GM23248 (cell line): ENCODE data around the gene TNKS1BP1. TPM values are rescaled to one million over a fixed set of nuclear protein-coding genes. Genes with fewer than 3 reads are reported as not detected.

ENCODE experiments used
- DNase-seq: peaks from one replicate; pipeline ENCODE4 v3.0.0-alpha.2; 2015
- H2AFZ ChIP-seq: fragments of 200-600 bp; sonication (generic); 2 replicates; pipeline ENCODE4 v1.6.1; 2016; ENCODE audit warnings: antibody characterized with exemption
- H3F3A ChIP-seq: fragments of 200-600 bp; sonication (generic); 2 replicates; pipeline ENCODE4 v1.6.1; 2016; ENCODE audit warnings: mild to moderate bottlenecking, antibody characterized with exemption, mixed run types; ENCODE audit not compliant: insufficient read depth
- H3K27ac ChIP-seq: fragments of 200-600 bp; sonication (generic); 2 replicates; pipeline ENCODE4 v1.5.1; 2016; ENCODE audit warnings: mild to moderate bottlenecking
- H3K27me3 ChIP-seq: fragments of 200-600 bp; sonication (generic); replicated peaks from 2 replicates; pipeline ENCODE4 v1.6.1; 2016; ENCODE audit warnings: mild to moderate bottlenecking; ENCODE audit not compliant: insufficient read depth
- H3K36me3 ChIP-seq: fragments of 200-600 bp; sonication (generic); 2 replicates; pipeline ENCODE4 v1.6.1; 2016; ENCODE audit warnings: low read depth, mild to moderate bottlenecking
- H3K4me1 ChIP-seq: fragments of 200-600 bp; sonication (generic); 2 replicates; pipeline ENCODE4 v1.6.1; 2016; ENCODE audit warnings: mild to moderate bottlenecking; ENCODE audit not compliant: insufficient read depth
- H3K4me2 ChIP-seq: fragments of 200-600 bp; sonication (generic); one replicate; pipeline ENCODE4 v1.6.1; 2016; ENCODE audit warnings: mild to moderate bottlenecking; ENCODE audit not compliant: unreplicated experiment
- H3K4me3 ChIP-seq: fragments of 200-600 bp; sonication (generic); 2 replicates; pipeline ENCODE4 v1.5.1; 2016; ENCODE audit warnings: mild to moderate bottlenecking
- H3K79me2 ChIP-seq: fragments of 200-600 bp; sonication (generic); 2 replicates; pipeline ENCODE4 v1.6.1; 2016; ENCODE audit warnings: mild to moderate bottlenecking; ENCODE audit not compliant: insufficient read depth
- H3K9ac ChIP-seq: fragments of 200-600 bp; sonication (generic); 2 replicates; pipeline ENCODE4 v1.6.1; 2016; ENCODE audit warnings: mild to moderate bottlenecking
- H3K9me2 ChIP-seq: fragments of 200-600 bp; sonication (generic); 2 replicates; pipeline ENCODE4 v1.6.1; 2016; ENCODE audit warnings: mixed run types, mild to moderate bottlenecking, moderate library complexity; ENCODE audit not compliant: insufficient read depth
- H3K9me3 ChIP-seq: fragments of 200-600 bp; sonication (generic); one replicate; pipeline ENCODE4 v1.6.1; 2017; ENCODE audit warnings: low read depth
- H4K20me1 ChIP-seq: fragments of 200-600 bp; sonication (generic); 2 replicates; pipeline ENCODE4 v1.6.0; 2016; ENCODE audit not compliant: insufficient read depth
- EZH2 ChIP-seq: fragments of 200-600 bp; sonication (generic); IDR thresholded peaks from 2 replicates; pipeline ENCODE4 v1.6.1; 2018; ENCODE audit warnings: antibody characterized with exemption, mild to moderate bottlenecking; ENCODE audit not compliant: insufficient read depth, poor library complexity, severe bottlenecking
- EZH2phosphoT487 ChIP-seq: fragments of 200-600 bp; sonication (generic); IDR thresholded peaks from 2 replicates; pipeline ENCODE4 v1.6.1; 2018; ENCODE audit warnings: antibody characterized with exemption, moderate library complexity, mild to moderate bottlenecking, low read depth; ENCODE audit not compliant: insufficient read depth
- WGBS, 2 experiments: methylation state at CpG; one replicate each; pipeline ENCODE4 v1.1.6; 2015 to 2017; ENCODE audit warnings: low lambda C conversion rate in 2 of 2, low coverage in 1 of 2; ENCODE audit errors: missing lambda C conversion rate in 2 of 2; 5-methylcytosine and 5-hydroxymethylcytosine counted together
- in situ Hi-C: fragments of 300-500 bp; cut with MboI; formaldehyde crosslinking; loops from 2 replicates; pipeline ENCODE4 v1.15.0; 2020
- polyA plus RNA-seq: library from polyadenylated mRNA; unstranded; fragments of >200 nt; fragmentation: Nextera tagmentation; extraction: Ambion mirVana; gene quantifications from 2 replicates; pipeline ENCODE4 v1.2.1, GENCODE V29; 2016
- total RNA-seq: library from RNA; depleted of rRNA; stranded (reverse); fragments of >200 nt; shearing (Covaris generic); gene quantifications from 2 replicates; pipeline ENCODE4 v1.2.3, GENCODE V29; 2014

Gene TNKS1BP1
- total and polyA plus RNA-seq, 2 experiments from 2014 or later, result 88.2 to 89.7 TPM

DNA sequence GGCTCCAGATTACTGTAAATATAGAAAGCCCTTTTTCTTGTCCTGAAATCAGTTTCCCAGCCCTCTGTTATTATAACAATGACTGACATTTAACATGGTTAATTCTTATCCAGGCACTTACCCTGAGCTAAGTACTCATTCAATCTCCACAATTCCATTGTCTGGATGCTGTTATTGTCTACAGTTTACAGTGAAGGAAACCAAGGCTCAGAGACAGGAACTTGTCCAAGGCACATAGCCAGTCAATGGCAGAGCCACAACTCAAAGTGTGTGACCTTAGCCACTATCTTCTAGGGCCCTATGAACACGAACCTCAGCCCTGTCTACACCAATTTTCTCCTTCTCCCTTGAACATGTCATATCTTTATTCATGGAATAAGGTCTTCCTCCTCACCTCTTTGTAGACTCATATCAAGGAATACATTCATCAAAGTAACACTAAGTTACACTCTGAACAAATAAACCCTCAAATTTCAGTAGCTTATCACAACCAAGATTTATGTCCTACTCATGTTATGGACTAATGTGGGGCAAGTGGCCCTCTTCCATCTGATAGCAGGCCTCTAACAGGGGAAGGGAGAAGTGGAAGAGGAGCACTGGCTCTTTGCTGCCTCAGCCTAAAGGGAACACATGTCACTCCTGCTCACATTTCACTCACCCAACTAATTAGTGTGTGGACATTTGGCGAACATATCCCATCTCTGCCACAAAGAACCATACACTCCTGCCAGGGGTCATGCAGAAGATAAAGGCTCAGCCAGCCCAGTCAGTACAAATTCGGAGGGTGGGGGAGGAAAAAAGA is 48.4 kb downstream of the TNKS1BP1 start:
- DNase-seq, result no peak
- Histone ChIP-seq H4K20me1 (no peaks in the 10 kb centered on the region), H3K27ac (no peak overlapping the region), H3K4me2 (no peak overlapping the region), H3K4me3 (no peak overlapping the region), H3K9me3 (no peaks in the 10 kb centered on the region), H3K9me2 (no peaks in the 10 kb centered on the region), H3K36me3 (no peaks in the 10 kb centered on the region), H3F3A (peaks cover 35% of the 10 kb centered on the region), H3K9ac (no peak overlapping the region), H2AFZ (no peak overlapping the region), H3K27me3 (no peaks in the 10 kb centered on the region), H3K4me1 (peaks cover 53% of the 10 kb centered on the region), H3K79me2 (no peaks in the 10 kb centered on the region)
- WGBS, 2 experiments, result 79 to 88% methylated on average over 3 of the region's 3 CpGs
- TF ChIP-seq EZH2phosphoT487 (no peak), EZH2 (no peak)
- in situ Hi-C loops, result no loop called here

DNA sequence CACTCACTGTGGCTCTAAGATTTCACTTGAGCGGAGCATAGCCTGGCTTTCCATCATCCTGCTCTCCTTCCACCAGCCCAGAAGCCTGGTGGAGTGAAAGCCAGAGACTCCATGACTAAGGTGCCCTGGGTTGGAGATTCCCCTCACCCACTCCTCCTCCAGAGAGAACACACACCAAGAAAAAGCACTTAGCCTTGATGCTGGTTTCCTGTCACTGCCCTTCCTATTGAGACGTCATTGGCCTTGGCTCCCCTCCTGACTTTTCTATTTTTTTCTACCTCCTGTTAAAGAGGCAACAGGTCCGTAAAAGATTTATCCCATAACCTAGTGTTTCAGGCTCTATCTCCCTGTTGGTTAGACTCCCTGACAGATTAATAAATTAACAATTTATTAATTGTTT is 49.2 kb downstream of the TNKS1BP1 start:
- 70 to 72% methylated on average over 3 of the region's 3 CpGs for WGBS, 2 experiments
- no peak overlapping the region for H3K27ac ChIP-seq
- H3F3A ChIP-seq, result peaks cover 32% of the 10 kb centered on the region
- no peak overlapping the region for H3K4me2 ChIP-seq
- no peaks in the 10 kb centered on the region for H3K9me2 ChIP-seq
- H3K79me2 ChIP-seq, result no peaks in the 10 kb centered on the region
- H3K9ac ChIP-seq, result no peak overlapping the region
- H3K9me3 ChIP-seq, result no peaks in the 10 kb centered on the region
- H2AFZ ChIP-seq, result no peak overlapping the region
- H3K4me1 ChIP-seq, result peaks cover 53% of the 10 kb centered on the region
- TF ChIP-seq EZH2phosphoT487 (no peak), EZH2 (no peak)
- DNase-seq, result no peak
- H4K20me1 ChIP-seq, result no peaks in the 10 kb centered on the region
- no peak overlapping the region for H3K4me3 ChIP-seq
- no peaks in the 10 kb centered on the region for H3K27me3 ChIP-seq
- in situ Hi-C loops, result no loop called here
- H3K36me3 ChIP-seq, result no peaks in the 10 kb centered on the region

DNA sequence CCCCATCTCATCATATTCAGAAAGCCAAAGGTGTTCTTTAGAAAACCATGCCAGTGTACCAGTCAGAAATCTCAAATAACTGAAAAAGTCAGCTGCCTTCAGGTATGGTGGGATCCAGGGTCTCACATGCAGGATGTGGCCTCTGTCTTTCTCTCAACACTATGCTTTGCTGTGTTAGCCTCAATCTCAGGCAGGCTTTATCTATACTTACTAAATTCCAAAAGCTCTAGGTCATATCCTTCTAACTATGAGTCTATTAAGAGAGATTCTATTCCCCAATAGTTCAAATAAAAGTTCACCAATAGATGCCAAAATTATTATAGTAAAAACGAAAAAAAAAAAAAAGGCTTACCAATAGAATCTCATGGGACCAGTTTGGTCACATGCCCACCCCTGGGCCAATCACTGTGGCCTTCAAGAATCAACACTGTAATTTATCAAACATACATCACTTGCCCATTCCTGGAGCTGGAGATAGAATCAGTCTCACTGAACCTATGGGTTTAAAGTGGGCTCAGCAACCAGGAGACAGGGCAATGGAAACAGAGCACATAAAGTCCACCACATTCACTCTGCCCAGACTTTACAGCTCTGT is 49.8 kb downstream of the TNKS1BP1 start:
- in situ Hi-C loops, result no loop called here
- Histone ChIP-seq H3F3A (peaks cover 26% of the 10 kb centered on the region), H3K27ac (no peak overlapping the region), H3K27me3 (no peaks in the 10 kb centered on the region), H3K4me3 (no peak overlapping the region), H3K9me2 (no peaks in the 10 kb centered on the region), H3K79me2 (no peaks in the 10 kb centered on the region), H4K20me1 (no peaks in the 10 kb centered on the region), H3K36me3 (no peaks in the 10 kb centered on the region), H3K4me2 (no peak overlapping the region), H3K9me3 (no peaks in the 10 kb centered on the region), H3K4me1 (peaks cover 48% of the 10 kb centered on the region), H3K9ac (no peak overlapping the region), H2AFZ (no peak overlapping the region)
- no peak for TF ChIP-seq EZH2
- TF ChIP-seq EZH2phosphoT487, result no peak
- DNase-seq, result peak; percentile 45
- 36 to 80% methylated on average over 1 of the region's 1 CpG for WGBS, 2 experiments

DNA sequence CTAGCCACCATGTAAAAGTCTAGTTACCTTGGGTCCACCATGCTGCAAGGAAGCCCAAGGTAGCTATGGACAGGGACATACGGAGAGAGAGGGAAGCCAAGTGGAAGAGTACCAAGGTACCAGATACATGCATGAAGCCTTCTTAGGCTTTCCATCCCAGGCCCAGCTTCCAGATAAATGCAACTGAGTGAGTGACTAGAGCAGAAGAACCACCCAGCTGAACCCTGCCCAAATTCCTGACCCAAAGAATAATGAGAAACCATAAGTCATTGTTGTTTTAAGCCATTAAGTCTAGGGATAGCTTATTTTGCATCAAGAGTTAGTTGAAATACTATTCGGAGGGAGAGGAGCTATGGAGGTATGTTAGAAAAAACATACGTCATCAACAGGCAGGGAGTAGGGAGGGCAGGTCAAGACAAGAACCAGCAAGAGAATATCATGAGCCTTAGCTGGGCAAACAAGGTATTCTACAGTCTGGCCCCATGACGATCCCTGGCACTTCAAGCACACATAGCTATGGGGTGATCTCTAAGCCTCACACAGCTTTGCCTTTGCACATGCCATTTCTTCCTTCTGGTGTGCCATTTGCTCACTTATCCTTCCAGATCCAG is 51.2 kb downstream of the TNKS1BP1 start:
- in situ Hi-C loops, result no loop called here
- no peak for DNase-seq
- TF ChIP-seq EZH2 (no peak), EZH2phosphoT487 (no peak)
- Histone ChIP-seq H3K27me3 (no peaks in the 10 kb centered on the region), H3K4me1 (peaks cover 35% of the 10 kb centered on the region), H3K9me2 (no peaks in the 10 kb centered on the region), H3K9me3 (no peaks in the 10 kb centered on the region), H3K36me3 (no peaks in the 10 kb centered on the region), H3K79me2 (no peaks in the 10 kb centered on the region), H3K4me2 (no peak overlapping the region), H3K9ac (no peak overlapping the region), H4K20me1 (no peaks in the 10 kb centered on the region), H3K27ac (no peak overlapping the region), H3K4me3 (no peak overlapping the region), H2AFZ (no peak overlapping the region), H3F3A (peaks cover 14% of the 10 kb centered on the region)
- WGBS, 2 experiments, result 84 to 90% methylated on average over 4 of the region's 4 CpGs
